Gastrocnemius medialis (tissue), 4 donors: ENCODE measurements around the gene SLC5A10. TPM values are rescaled to one million over a fixed set of nuclear protein-coding genes. Genes with fewer than 3 reads are reported as not detected.

Source experiments
- ATAC-seq, 2 donors: fragments of 150-250 bp; one replicate each; pipeline ENCODE4 v1.9.1; 2016
- DNase-seq, 2 donors: peaks; one replicate each; pipeline ENCODE4 v3.0.0-alpha.2; 2019
- H3K27ac ChIP-seq, 4 donors: fragments of 200-600 bp; sonication (generic); 1 replicate in 1 of 4; 2 replicates in 3 of 4; pipeline ENCODE4 v1.5.1; 2016 to 2018; ENCODE audit warnings: mild to moderate bottlenecking in 2 of 4, moderate library complexity in 1 of 4
- H3K27me3 ChIP-seq, 3 donors: fragments of 200-600 bp; sonication (generic) in 2 of 3; 1 replicate in 1 of 3; 2 replicates in 2 of 3; pipeline versions ENCODE4 v1.5.1 to v1.6.0; 2016 to 2019; ENCODE audit warnings: mild to moderate bottlenecking in 1 of 3, moderate library complexity in 1 of 3
- H3K36me3 ChIP-seq, 2 donors: fragments of 200-600 bp; sonication (generic) in 1 of 2; one replicate each; pipeline ENCODE4 v1.5.1; 2017 to 2018
- H3K4me1 ChIP-seq, 2 donors: fragments of 200-600 bp; sonication (generic) in 1 of 2; one replicate each; pipeline ENCODE4 v1.5.1; 2016 to 2017; ENCODE audit warnings: mild to moderate bottlenecking in 2 of 2
- H3K4me3 ChIP-seq, 4 donors: fragments of 200-600 bp; sonication (generic) in 3 of 4; 1 replicate in 1 of 4; 2 replicates in 3 of 4; pipeline ENCODE4 v1.5.1; 2016 to 2019; ENCODE audit warnings: mild to moderate bottlenecking in 2 of 4
- H3K9me3 ChIP-seq, 3 donors: fragments of 200-600 bp; sonication (generic) in 2 of 3; 1 replicate in 1 of 3; 2 replicates in 2 of 3; pipeline ENCODE4 v1.5.1; 2016 to 2019
- POLR2A ChIP-seq, 2 donors: fragments of 450-650 bp; IDR thresholded peaks; one replicate each; pipeline ENCODE4 v1.6.1; 2017; ENCODE audit warnings: antibody characterized with exemption in 2 of 2, mild to moderate bottlenecking in 2 of 2, moderate library complexity in 2 of 2
- in situ Hi-C, 4 donors: fragments of 200-750 bp; cut with MboI; loops; one replicate each; pipeline versions ENCODE4 v1.15.0 to v1.8.0; 2017; ENCODE audit warnings: low sequenced_read_pairs in 4 of 4
- intact Hi-C: fragments of 100-400 bp; cut with DNase I; formaldehyde crosslinking; loops from one replicate; pipeline ENCODE4 v1.15.1; 2023; ENCODE audit warnings: low total_unique reads
- total RNA-seq, 4 donors: library from RNA; depleted of rRNA; stranded (reverse); fragments of >200 nt; gene quantifications; one replicate each; pipeline versions ENCODE4 v1.1.0 to v1.2.3, GENCODE V29; 2016
- TF ChIP-seq, protein P1 (sequence below), 5 experiments: fragments of 450-650 bp in 3 of 5; fragments of 200-600 bp in 2 of 5; sonication (generic) in 2 of 5; IDR thresholded peaks in 4 of 5; conservative IDR thresholded peaks in 1 of 5; 1 replicate in 4 of 5; 2 replicates in 1 of 5; pipeline ENCODE4 v1.5.1; 2016 to 2019; ENCODE audit warnings: antibody characterized with exemption in 5 of 5, mild to moderate bottlenecking in 3 of 5, moderate library complexity in 3 of 5

The SLC5A10 gene
- total RNA-seq, 4 donors from 2014 or later, result not detected

DNA sequence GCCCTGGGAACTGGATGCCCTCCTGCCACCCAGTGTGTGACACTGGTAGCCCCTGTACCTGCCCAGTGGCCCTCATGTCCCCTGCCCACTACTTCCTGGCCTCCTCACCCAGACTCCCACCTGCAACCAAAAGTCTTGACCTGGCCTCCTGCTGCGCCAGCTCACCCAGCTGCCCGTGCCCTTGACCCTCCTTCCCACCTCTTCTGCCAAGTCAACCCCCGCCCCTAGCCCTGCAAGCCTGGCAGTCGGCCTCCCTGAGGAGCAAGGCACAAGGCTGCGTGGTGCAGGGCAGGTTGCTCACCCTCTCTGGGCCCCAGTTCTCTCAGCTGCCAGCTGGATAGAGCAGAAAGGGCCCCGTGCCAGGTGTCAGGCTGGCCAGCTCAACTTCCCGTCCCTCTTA lies 64.9 kb downstream of the SLC5A10 start:
- intact Hi-C loops, result loop anchor here (5.0 kb wide), 1 partner anchor 35 kb away; no protein-coding TSS in a partner anchor
- TF ChIP-seq, protein P1, sequence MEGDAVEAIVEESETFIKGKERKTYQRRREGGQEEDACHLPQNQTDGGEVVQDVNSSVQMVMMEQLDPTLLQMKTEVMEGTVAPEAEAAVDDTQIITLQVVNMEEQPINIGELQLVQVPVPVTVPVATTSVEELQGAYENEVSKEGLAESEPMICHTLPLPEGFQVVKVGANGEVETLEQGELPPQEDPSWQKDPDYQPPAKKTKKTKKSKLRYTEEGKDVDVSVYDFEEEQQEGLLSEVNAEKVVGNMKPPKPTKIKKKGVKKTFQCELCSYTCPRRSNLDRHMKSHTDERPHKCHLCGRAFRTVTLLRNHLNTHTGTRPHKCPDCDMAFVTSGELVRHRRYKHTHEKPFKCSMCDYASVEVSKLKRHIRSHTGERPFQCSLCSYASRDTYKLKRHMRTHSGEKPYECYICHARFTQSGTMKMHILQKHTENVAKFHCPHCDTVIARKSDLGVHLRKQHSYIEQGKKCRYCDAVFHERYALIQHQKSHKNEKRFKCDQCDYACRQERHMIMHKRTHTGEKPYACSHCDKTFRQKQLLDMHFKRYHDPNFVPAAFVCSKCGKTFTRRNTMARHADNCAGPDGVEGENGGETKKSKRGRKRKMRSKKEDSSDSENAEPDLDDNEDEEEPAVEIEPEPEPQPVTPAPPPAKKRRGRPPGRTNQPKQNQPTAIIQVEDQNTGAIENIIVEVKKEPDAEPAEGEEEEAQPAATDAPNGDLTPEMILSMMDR (IDR thresholded peaks at IDR 0.05 in 4 of 5, conservative IDR thresholded peaks at IDR 0.05 in 1 of 5), result no peak
- no peak for TF ChIP-seq POLR2A (IDR thresholded peaks at IDR 0.05)
- no peak for DNase-seq

DNA sequence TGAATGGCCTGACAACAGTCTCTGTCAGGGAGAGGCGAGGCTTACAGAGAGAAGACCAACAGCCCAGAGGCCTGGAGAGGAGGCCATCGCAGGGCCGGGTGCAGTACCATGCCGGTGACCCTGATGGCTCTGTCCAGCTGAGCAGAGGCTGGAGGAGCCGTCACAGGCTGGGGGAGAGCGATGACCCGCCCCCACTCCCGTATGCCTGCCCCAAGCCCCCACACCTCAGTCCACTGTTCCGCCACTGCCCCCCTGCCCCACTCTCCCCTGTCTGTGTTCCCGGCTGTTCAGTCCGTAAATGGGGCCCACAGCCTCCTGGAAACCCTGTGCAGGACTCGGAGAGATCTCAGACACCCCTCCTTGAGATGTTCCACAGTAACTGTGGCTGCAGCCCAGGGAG lies 65.4 kb downstream of the SLC5A10 start:
- H3K27ac ChIP-seq, result no peak overlapping the region
- intact Hi-C loops (loop anchor here (5.0 kb wide), 1 partner anchor 35 kb away; no protein-coding TSS in a partner anchor), in situ Hi-C loops (loop anchor here in 2 of 4 donors (10.0 to 25.0 kb wide), 2 partner anchors 53 to 205 kb away; no protein-coding TSS in a partner anchor)
- H3K27me3 ChIP-seq, result no peaks in the 10 kb centered on the region
- no peaks in the 10 kb centered on the region for H3K4me1 ChIP-seq
- H3K36me3 ChIP-seq, result no peaks in the 10 kb centered on the region
- DNase-seq (no peak), ATAC-seq (no peak)
- TF ChIP-seq, protein P1 (IDR thresholded peaks at IDR 0.05 in 4 of 5, conservative IDR thresholded peaks at IDR 0.05 in 1 of 5), result no peak
- no peak for TF ChIP-seq POLR2A (IDR thresholded peaks at IDR 0.05)
- H3K9me3 ChIP-seq, result no peaks in the 10 kb centered on the region
- H3K4me3 ChIP-seq, result no peak overlapping the region

More for the DNA sequence above, 64.9 kb downstream of the SLC5A10 start:
- in situ Hi-C loops, result loop anchor here in 2 of 4 donors (10.0 to 25.0 kb wide), 2 partner anchors 52 to 205 kb away; no protein-coding TSS in a partner anchor
- ATAC-seq, result no peak
- H3K36me3 ChIP-seq, result no peaks in the 10 kb centered on the region
- H3K4me1 ChIP-seq, result no peaks in the 10 kb centered on the region
- H3K9me3 ChIP-seq, result no peaks in the 10 kb centered on the region
- H3K4me3 ChIP-seq, result no peak overlapping the region
- H3K27ac ChIP-seq, result no peak overlapping the region
- no peaks in the 10 kb centered on the region for H3K27me3 ChIP-seq

DNA sequence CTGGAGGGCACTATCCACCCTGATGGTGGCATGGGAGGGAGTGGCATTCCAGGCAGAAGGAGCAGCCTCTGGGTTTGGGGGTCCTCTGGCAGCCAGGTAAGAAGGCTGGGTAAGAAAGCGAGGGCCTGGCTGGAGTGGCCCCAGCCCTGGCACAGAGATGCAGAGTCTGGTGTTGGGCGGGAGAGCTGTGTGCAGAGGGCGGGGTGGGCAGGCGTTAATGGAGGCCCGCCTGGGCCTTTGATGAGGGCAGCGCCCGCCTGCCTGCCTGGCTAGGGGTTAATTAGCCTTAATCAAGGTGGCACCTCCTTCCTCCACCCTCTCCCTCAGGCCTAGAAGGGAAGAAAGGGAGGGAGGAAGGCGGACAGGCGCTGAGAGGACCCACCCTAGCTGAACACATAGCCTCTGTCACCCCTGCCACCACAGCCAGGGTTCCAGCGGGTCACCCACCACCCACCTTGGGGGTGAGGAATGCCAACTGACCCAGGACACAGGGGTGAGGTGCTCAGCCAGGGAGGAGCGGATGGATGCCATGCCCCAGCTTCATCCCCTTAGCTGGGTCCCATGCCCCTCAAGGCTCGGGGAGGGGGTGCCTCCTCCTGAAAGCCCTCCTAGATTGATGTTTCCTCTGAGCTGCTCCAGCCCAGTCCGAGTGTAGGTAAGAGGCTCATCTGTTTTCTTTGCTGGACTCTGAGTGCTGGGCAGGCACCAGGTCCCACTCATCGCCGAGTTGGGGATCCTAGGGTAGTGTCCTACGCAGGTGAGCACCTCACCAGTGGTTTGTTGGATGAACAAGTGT lies 66.0 kb downstream of the SLC5A10 start:
- intact Hi-C loops (loop anchor here (5.0 kb wide), 1 partner anchor 36 kb away; no protein-coding TSS in a partner anchor), in situ Hi-C loops (loop anchor here in 2 of 4 donors (10.0 to 25.0 kb wide), 2 partner anchors 53 to 206 kb away; no protein-coding TSS in a partner anchor)
- Histone ChIP-seq H3K4me1 (no peaks in the 10 kb centered on the region), H3K9me3 (no peaks in the 10 kb centered on the region), H3K4me3 (no peak overlapping the region), H3K36me3 (no peaks in the 10 kb centered on the region), H3K27me3 (no peaks in the 10 kb centered on the region), H3K27ac (no peak overlapping the region)
- TF ChIP-seq POLR2A (IDR thresholded peaks at IDR 0.05), result no peak
- TF ChIP-seq, protein P1 (IDR thresholded peaks at IDR 0.05 in 4 of 5, conservative IDR thresholded peaks at IDR 0.05 in 1 of 5), result no peak
- DNase-seq (no peak), ATAC-seq (no peak)

DNA sequence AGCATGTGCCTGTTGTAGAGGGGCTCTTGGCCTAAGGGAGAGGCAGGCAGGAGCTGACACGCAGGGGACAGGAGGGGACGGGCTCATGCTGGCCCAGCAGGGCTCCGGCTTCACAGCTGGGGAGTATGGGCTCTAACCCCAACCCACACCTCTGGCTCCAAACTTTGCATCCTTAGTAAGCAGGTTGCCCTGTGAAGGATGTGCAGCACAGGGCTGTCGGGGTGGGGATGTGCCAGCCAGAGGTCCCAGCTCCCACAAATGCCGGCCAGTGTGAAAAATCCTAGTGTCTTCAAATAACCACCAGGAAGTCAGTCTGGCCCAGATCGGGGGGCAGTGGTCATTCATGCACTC lies 66.6 kb downstream of the SLC5A10 start:
- no peak for DNase-seq
- ATAC-seq, result no peak
- in situ Hi-C loops, result loop anchor here in 2 of 4 donors (10.0 to 25.0 kb wide), 2 partner anchors 54 to 206 kb away; no protein-coding TSS in a partner anchor

More for the DNA sequence above, 66.6 kb downstream of the SLC5A10 start:
- Histone ChIP-seq H3K4me1 (no peaks in the 10 kb centered on the region), H3K27ac (no peak overlapping the region), H3K27me3 (no peaks in the 10 kb centered on the region), H3K36me3 (no peaks in the 10 kb centered on the region), H3K9me3 (no peaks in the 10 kb centered on the region), H3K4me3 (no peak overlapping the region)
- TF ChIP-seq POLR2A (IDR thresholded peaks at IDR 0.05), result no peak
- TF ChIP-seq, protein P1 (IDR thresholded peaks at IDR 0.05 in 4 of 5, conservative IDR thresholded peaks at IDR 0.05 in 1 of 5), result no peak
- intact Hi-C loops, result loop anchor here (5.0 kb wide), 1 partner anchor 36 kb away; no protein-coding TSS in a partner anchor
